ENCODE data around the gene ACO1. TPM values are rescaled to one million over a fixed set of nuclear protein-coding genes. Genes with fewer than 3 reads are reported as not detected.

Gene ACO1
- total RNA-seq, 1 experiment from 2014 or later: 36.2 TPM

DNA sequence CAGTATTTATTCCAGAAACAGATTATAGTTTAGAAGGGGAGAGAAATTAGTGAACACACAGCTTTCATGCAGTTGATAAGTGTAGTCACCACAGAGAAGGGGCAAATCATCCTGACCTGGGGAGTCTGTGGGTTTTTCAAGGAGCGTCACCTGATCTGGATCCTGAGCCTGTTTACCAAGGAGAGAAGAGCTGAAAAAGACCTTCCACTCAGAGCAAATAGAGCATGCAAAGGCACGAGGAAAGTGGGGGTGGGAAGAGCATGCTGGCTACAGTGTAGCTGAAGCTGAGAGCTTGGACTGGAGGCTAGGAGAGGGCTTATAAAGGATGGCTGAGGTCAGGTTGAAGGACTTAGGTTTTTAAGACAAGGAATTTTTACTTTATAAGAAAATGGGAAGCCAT, 30.4 kb downstream of the ACO1 start:
- ATAC-seq: no peak
- no peak for TF ChIP-seq MAX (IDR thresholded peaks at IDR 0.05)
- no peak for TF ChIP-seq POLR2AphosphoS5 (IDR thresholded peaks at IDR 0.05; ENCODE audit: low read depth, low read length)
- TF ChIP-seq ZBTB33 (IDR thresholded peaks at IDR 0.05; ENCODE audit: extremely low read depth, insufficient replicate concordance, low read length): no peak
- TF ChIP-seq EZH2phosphoT487 (IDR thresholded peaks at IDR 0.05; ENCODE audit: borderline replicate concordance): no peak
- TF ChIP-seq, protein P1, sequence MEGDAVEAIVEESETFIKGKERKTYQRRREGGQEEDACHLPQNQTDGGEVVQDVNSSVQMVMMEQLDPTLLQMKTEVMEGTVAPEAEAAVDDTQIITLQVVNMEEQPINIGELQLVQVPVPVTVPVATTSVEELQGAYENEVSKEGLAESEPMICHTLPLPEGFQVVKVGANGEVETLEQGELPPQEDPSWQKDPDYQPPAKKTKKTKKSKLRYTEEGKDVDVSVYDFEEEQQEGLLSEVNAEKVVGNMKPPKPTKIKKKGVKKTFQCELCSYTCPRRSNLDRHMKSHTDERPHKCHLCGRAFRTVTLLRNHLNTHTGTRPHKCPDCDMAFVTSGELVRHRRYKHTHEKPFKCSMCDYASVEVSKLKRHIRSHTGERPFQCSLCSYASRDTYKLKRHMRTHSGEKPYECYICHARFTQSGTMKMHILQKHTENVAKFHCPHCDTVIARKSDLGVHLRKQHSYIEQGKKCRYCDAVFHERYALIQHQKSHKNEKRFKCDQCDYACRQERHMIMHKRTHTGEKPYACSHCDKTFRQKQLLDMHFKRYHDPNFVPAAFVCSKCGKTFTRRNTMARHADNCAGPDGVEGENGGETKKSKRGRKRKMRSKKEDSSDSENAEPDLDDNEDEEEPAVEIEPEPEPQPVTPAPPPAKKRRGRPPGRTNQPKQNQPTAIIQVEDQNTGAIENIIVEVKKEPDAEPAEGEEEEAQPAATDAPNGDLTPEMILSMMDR (IDR thresholded peaks at IDR 0.05 in 2 of 3, conservative IDR thresholded peaks at IDR 0.05 in 1 of 3; ENCODE audit: borderline replicate concordance in 1 of 3, insufficient read depth in 1 of 3, low read depth in 2 of 3, low read length in 2 of 3): no peak
- no peak for TF ChIP-seq EGR1 (IDR thresholded peaks at IDR 0.05; ENCODE audit: low read depth)
- TF ChIP-seq EZH2 (IDR thresholded peaks at IDR 0.05): no peak
- TF ChIP-seq JUND (IDR thresholded peaks at IDR 0.05): no peak
- Histone ChIP-seq H3K27me3 (ENCODE audit: insufficient read depth, low read length) (no peaks in the 10 kb centered on the region), H3K4me2 (ENCODE audit: low read length) (no peak overlapping the region), H4K20me1 (ENCODE audit: insufficient read depth) (no peaks in the 10 kb centered on the region), H3K4me1 (ENCODE audit: control insufficient read depth in 1 of 2, insufficient read depth in 2 of 2, low read length in 2 of 2) (no peaks in the 10 kb centered on the region), H3K36me3 (ENCODE audit: control insufficient read depth in 1 of 2, insufficient read depth in 2 of 2, low read length in 2 of 2) (peaks cover 0 to 6% of the 10 kb centered on the region in 2 experiments; a peak in 2 of 4 replicates), H3K9ac (ENCODE audit: low read length) (no peak overlapping the region), H2AFZ (ENCODE audit: low read depth, low read length, poor library complexity, severe bottlenecking) (no peak overlapping the region), H3K27ac (ENCODE audit: low read depth, low read length) (no peak overlapping the region), H3K9me2 (ENCODE audit: insufficient read depth) (no peaks in the 10 kb centered on the region), H3K4me3 (replicated peaks in 1 of 2; ENCODE audit: low read depth in 1 of 2, low read length in 2 of 2) (no peak overlapping the region), H3K79me2 (ENCODE audit: insufficient read depth, low read length) (no peaks in the 10 kb centered on the region), H3K9me3 (ENCODE audit: control insufficient read depth in 1 of 2, insufficient read depth in 1 of 2, low read depth in 1 of 2, low read length in 2 of 2) (no peaks in the 10 kb centered on the region)
- ChIA-PET POLR2A (no interaction called here), RAD21 (ENCODE audit: low non-redundant PET in 1 of 2, low total read pairs in 2 of 2, uncharacterized antibody in 2 of 2, unreplicated experiment in 2 of 2) (no interaction called here), CTCF (no interaction called here)
- BruUV-seq (replicated peaks): no TSS peak
- DNase-seq (ENCODE audit: low read depth, low spot score): no peak
- intact Hi-C loops (cut with micrococcal nuclease): no loop called here
